Ovary (tissue), 3 donors: ENCODE measurements around the gene ALG13.

Experiments
- CTCF ChIP-seq, 3 donors: fragments of 450-650 bp in 2 of 3; fragments of 200-600 bp in 1 of 3; IDR thresholded peaks; one replicate each; pipeline versions ENCODE4 v1.5.1 to v1.8.0; 2016 to 2022; ENCODE audit warnings: antibody characterized with exemption in 3 of 3, mild to moderate bottlenecking in 1 of 3
- EP300 ChIP-seq: sonication (generic); formaldehyde crosslinking; IDR thresholded peaks from one replicate; pipeline ENCODE4 v1.6.1; 2017; ENCODE audit warnings: antibody characterized with exemption
- donor health status: DM: no; HTN: no; CAD: no.

GRCh38 chrX:111687305-111687704 is 6.3 kb downstream of the ALG13 start:
- TF ChIP-seq EP300: no peak
- no peak for TF ChIP-seq CTCF (IDR thresholded peaks at IDR 0.05)
